PC-3 (cell line): ENCODE measurements around the gene TPST1.

Experiments used
- CTCF ChIP-seq: fragments of 300-600 bp; sonication (generic); conservative IDR thresholded peaks from 2 replicates; pipeline ENCODE4 v1.5.1; 2017; ENCODE audit warnings: antibody characterized with exemption, low read depth, mild to moderate bottlenecking, low read length
- EZH2 ChIP-seq: fragments of 300-600 bp; sonication (generic); IDR thresholded peaks from one replicate; pipeline ENCODE4 v1.6.1; 2017; ENCODE audit warnings: antibody characterized with exemption, mild to moderate bottlenecking, low read length; ENCODE audit not compliant: unreplicated experiment
- EZH2phosphoT487 ChIP-seq: fragments of 300-600 bp; sonication (generic); IDR thresholded peaks from 2 replicates; pipeline ENCODE4 v1.6.1; 2018; ENCODE audit warnings: mild to moderate bottlenecking, antibody characterized with exemption, low read length, borderline replicate concordance

- TF ChIP-seq CTCF (no peak), EZH2 (no peak), EZH2phosphoT487 (no peak)
These were observed 62.1 kb downstream of the TPST1 start for GRCh38 chr7:66267249-66267648.
